ENCODE results near the gene RABGAP1. TPM values are rescaled to one million over a fixed set of nuclear protein-coding genes. Genes with fewer than 3 reads are reported as not detected.
A peak's percentile ranks its signal among the peaks of the same experiment; 100 is the strongest.

RABGAP1 gene
- total RNA-seq, 1 donor from 2014 or later: 55.8 TPM

DNA sequence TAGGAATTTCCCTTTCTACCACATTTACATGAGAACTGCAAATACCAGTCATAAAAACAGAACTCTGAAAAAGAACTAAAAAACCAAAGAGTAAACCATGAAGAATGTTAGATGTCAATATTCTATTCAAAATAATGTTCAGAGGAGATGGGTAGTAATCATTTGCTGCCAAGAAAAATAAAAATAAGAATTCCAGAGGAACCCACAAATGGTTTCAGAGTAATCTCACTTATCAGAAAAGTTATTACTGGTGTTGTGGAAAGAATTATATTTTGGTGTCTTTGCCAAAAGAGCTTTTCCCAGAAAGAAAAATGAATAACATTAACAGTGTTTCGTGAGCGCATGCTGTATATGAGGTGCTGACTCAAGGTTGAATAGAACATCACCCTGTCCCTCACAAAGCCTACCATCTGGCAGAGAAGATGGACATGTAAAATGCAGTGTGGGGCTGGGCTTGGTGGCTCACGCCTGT lies 128.2 kb downstream of the RABGAP1 start:
- Histone ChIP-seq H3K4me1 (ENCODE audit: control insufficient read depth in 3 of 3, insufficient read depth in 3 of 3, low read length in 3 of 3) (peaks cover 0 to 1% (median 0%) of the 10 kb centered on the region in 3 donors), H3K27me3 (ENCODE audit: control insufficient read depth in 3 of 3, insufficient read depth in 3 of 3, low read length in 3 of 3) (no peaks in the 10 kb centered on the region), H3K9ac (ENCODE audit: low read depth in 1 of 3, low read length in 3 of 3) (no peak overlapping the region), H3K27ac (ENCODE audit: low read depth, low read length) (no peak overlapping the region), H3K36me3 (ENCODE audit: control insufficient read depth in 3 of 3, insufficient read depth in 3 of 3, low read length in 3 of 3) (peaks cover 12 to 37% (median 28%) of the 10 kb centered on the region in 3 donors), H3K9me3 (ENCODE audit: control insufficient read depth in 3 of 3, low read length in 3 of 3) (no peaks in the 10 kb centered on the region), H3K4me3 (ENCODE audit: low read length in 3 of 3) (no peak overlapping the region)

DNA sequence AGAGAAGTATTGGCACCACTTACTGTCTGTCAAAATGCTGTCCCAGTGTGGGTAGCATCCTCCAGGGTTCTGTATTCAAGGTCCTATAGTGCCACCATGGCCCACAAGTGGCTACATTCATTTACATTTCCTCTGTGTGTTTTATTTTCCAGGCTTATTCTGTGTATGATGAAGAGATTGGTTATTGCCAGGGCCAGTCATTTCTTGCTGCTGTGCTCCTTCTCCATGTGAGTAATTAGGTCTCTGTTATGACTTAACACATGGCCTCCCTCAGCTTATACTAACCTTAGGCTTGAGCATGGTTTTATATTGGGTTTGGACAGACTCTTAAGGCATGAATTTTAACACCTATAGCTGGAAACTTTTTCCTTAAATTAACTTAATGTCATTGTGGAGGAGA lies 129.4 kb downstream of the RABGAP1 start:
- H3K27me3 ChIP-seq (ENCODE audit: control insufficient read depth in 3 of 3, insufficient read depth in 3 of 3, low read length in 3 of 3): no peaks in the 10 kb centered on the region
- peaks cover 14 to 36% (median 30%) of the 10 kb centered on the region in 3 donors for H3K36me3 ChIP-seq (ENCODE audit: control insufficient read depth in 3 of 3, insufficient read depth in 3 of 3, low read length in 3 of 3)
- no peaks in the 10 kb centered on the region for H3K9me3 ChIP-seq (ENCODE audit: control insufficient read depth in 3 of 3, low read length in 3 of 3)
- H3K4me3 ChIP-seq (ENCODE audit: low read length in 3 of 3): no peak overlapping the region
- no peak overlapping the region for H3K9ac ChIP-seq (ENCODE audit: low read depth in 1 of 3, low read length in 3 of 3)
- no peak overlapping the region for H3K27ac ChIP-seq (ENCODE audit: low read depth, low read length)
- peaks cover 0 to 5% (median 0%) of the 10 kb centered on the region in 3 donors for H3K4me1 ChIP-seq (ENCODE audit: control insufficient read depth in 3 of 3, insufficient read depth in 3 of 3, low read length in 3 of 3)

DNA sequence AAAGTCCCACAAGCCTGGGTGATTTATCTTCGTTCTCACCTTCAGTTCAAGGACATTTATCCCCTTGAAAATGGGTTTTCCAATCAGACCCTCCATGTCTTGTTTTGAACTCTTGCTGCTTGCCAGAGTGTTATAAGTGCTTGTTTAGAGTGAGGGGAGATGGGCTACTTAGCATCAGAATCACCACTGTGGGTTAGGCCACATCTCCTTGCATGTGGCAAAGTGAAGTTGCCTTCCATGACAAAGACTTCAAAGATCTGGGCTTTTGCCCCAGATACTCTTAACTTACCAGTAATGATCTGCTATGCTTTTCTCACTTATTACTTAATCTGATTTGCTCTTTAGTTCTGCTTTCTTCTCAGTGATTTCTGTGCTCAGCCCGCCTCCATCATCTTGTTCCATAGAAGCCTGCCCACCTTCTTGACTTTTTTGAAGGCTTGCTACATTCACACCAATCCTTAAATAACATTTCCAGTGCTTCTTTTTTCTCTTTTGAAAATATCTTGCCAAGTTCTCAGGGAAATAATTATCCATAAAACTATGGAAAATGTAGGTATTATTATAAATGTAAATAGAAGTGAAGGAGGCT lies 131.7 kb downstream of the RABGAP1 start:
- Histone ChIP-seq H3K9me3 (ENCODE audit: control insufficient read depth in 3 of 3, low read length in 3 of 3) (no peaks in the 10 kb centered on the region), H3K9ac (ENCODE audit: low read depth in 1 of 3, low read length in 3 of 3) (no peak overlapping the region), H3K27me3 (ENCODE audit: control insufficient read depth in 3 of 3, insufficient read depth in 3 of 3, low read length in 3 of 3) (no peaks in the 10 kb centered on the region), H3K27ac (ENCODE audit: low read depth, low read length) (no peak overlapping the region), H3K4me3 (ENCODE audit: low read length in 3 of 3) (no peak overlapping the region), H3K4me1 (ENCODE audit: control insufficient read depth in 3 of 3, insufficient read depth in 3 of 3, low read length in 3 of 3) (peaks cover 0 to 5% (median 0%) of the 10 kb centered on the region in 3 donors), H3K36me3 (ENCODE audit: control insufficient read depth in 3 of 3, insufficient read depth in 3 of 3, low read length in 3 of 3) (peaks cover 7 to 27% (median 19%) of the 10 kb centered on the region in 3 donors)

DNA sequence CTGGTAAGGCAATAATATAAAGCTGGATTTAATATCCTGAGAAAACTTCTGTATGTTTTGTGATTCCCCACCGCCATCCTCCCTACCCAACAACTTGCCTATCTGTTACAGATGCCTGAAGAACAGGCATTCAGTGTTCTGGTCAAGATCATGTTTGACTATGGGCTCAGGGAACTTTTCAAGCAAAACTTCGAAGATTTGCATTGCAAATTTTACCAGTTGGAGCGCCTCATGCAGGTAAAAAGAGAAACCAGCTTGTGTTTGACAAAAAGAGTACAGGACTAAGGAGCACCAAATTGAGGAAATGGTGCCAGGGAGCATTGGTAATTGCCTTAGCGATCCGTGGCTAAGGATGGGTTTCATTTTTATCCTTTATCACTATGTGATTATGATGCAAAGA lies 132.6 kb downstream of the RABGAP1 start:
- peaks cover 6 to 30% (median 19%) of the 10 kb centered on the region in 3 donors for H3K36me3 ChIP-seq (ENCODE audit: control insufficient read depth in 3 of 3, insufficient read depth in 3 of 3, low read length in 3 of 3)
- no peaks in the 10 kb centered on the region for H3K27me3 ChIP-seq (ENCODE audit: control insufficient read depth in 3 of 3, insufficient read depth in 3 of 3, low read length in 3 of 3)
- H3K9ac ChIP-seq (ENCODE audit: low read depth in 1 of 3, low read length in 3 of 3): no peak overlapping the region
- H3K4me3 ChIP-seq (ENCODE audit: low read length in 3 of 3): no peak overlapping the region
- H3K4me1 ChIP-seq (ENCODE audit: control insufficient read depth in 3 of 3, insufficient read depth in 3 of 3, low read length in 3 of 3): peaks cover 0 to 5% (median 0%) of the 10 kb centered on the region in 3 donors
- H3K27ac ChIP-seq (ENCODE audit: low read depth, low read length): peak overlapping the region; percentile 46
- no peaks in the 10 kb centered on the region for H3K9me3 ChIP-seq (ENCODE audit: control insufficient read depth in 3 of 3, low read length in 3 of 3)

DNA sequence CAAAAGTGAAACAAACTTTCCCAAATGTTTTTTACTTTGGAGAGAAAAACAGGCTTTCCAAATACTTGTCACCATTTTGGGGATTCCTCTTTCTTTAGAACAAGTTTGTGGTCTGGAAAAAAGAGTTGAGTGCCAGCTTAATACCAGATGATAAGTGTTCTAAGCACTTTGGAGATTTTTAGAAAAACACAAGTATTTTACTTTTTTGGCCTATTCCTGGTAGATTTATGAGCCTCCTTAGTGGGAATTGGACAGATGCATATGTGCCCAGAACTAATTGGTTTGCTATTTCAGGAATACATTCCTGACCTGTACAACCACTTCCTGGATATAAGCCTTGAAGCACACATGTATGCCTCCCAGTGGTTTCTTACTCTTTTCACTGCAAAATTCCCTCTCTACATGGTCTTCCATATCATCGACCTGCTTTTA lies 133.2 kb downstream of the RABGAP1 start:
- Histone ChIP-seq H3K27ac (ENCODE audit: low read depth, low read length) (peak overlapping the region; percentile 46), H3K9me3 (ENCODE audit: control insufficient read depth in 3 of 3, low read length in 3 of 3) (no peaks in the 10 kb centered on the region), H3K4me1 (ENCODE audit: control insufficient read depth in 3 of 3, insufficient read depth in 3 of 3, low read length in 3 of 3) (peaks cover 0 to 5% (median 0%) of the 10 kb centered on the region in 3 donors), H3K9ac (ENCODE audit: low read depth in 1 of 3, low read length in 3 of 3) (no peak overlapping the region), H3K4me3 (ENCODE audit: low read length in 3 of 3) (no peak overlapping the region), H3K36me3 (ENCODE audit: control insufficient read depth in 3 of 3, insufficient read depth in 3 of 3, low read length in 3 of 3) (peaks cover 6 to 34% (median 22%) of the 10 kb centered on the region in 3 donors), H3K27me3 (ENCODE audit: control insufficient read depth in 3 of 3, insufficient read depth in 3 of 3, low read length in 3 of 3) (no peaks in the 10 kb centered on the region)

DNA sequence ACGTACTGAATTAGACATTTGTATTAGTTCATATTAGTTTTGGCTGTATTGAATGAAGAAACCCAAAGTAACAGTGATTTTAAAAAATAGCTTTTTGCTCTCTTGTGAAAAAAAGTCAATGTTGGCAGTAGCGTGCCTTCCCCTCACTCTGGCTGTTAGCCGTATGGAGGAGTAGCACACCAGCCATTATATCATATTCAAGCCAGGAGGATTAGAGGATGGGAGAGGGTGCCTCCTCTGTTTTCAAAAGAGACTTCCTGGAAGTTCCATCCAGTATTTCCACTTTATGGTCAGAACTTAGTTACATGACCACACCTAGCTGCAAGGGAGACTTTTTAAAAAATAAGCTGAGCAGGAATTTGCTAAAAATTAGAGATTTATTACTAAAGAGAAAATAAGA lies 133.8 kb downstream of the RABGAP1 start:
- no peak overlapping the region for H3K9ac ChIP-seq (ENCODE audit: low read depth in 1 of 3, low read length in 3 of 3)
- H3K4me3 ChIP-seq (ENCODE audit: low read length in 3 of 3): no peak overlapping the region
- peaks cover 6 to 37% (median 24%) of the 10 kb centered on the region in 3 donors for H3K36me3 ChIP-seq (ENCODE audit: control insufficient read depth in 3 of 3, insufficient read depth in 3 of 3, low read length in 3 of 3)
- H3K4me1 ChIP-seq (ENCODE audit: control insufficient read depth in 3 of 3, insufficient read depth in 3 of 3, low read length in 3 of 3): peaks cover 0 to 5% (median 0%) of the 10 kb centered on the region in 3 donors
- H3K27me3 ChIP-seq (ENCODE audit: control insufficient read depth in 3 of 3, insufficient read depth in 3 of 3, low read length in 3 of 3): no peaks in the 10 kb centered on the region
- no peak overlapping the region for H3K27ac ChIP-seq (ENCODE audit: low read depth, low read length)
- H3K9me3 ChIP-seq (ENCODE audit: control insufficient read depth in 3 of 3, low read length in 3 of 3): no peaks in the 10 kb centered on the region

DNA sequence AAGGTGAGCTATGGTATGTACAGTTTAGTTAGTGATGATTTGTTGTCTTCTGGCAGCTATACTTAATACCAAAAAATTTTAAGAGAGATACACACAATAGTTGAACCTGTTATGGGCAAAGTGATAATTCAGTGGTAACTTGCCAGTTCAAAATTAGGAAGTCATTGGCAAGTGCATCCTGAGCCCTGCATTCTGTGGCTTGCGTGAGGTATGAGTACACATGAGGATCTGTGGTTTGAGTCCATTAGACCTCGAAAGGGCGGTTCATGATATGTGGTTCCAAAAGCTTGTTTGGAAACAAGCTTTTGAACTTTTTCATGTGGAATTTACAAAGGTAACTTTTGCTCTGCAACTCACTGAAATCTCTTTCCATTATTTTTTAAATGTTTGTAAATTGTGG lies 139.6 kb downstream of the RABGAP1 start:
- Histone ChIP-seq H3K27me3 (ENCODE audit: control insufficient read depth in 3 of 3, insufficient read depth in 3 of 3, low read length in 3 of 3) (no peaks in the 10 kb centered on the region), H3K27ac (ENCODE audit: low read depth, low read length) (no peak overlapping the region), H3K4me1 (ENCODE audit: control insufficient read depth in 3 of 3, insufficient read depth in 3 of 3, low read length in 3 of 3) (no peaks in the 10 kb centered on the region), H3K36me3 (ENCODE audit: control insufficient read depth in 3 of 3, insufficient read depth in 3 of 3, low read length in 3 of 3) (peaks cover 4 to 61% (median 45%) of the 10 kb centered on the region in 3 donors), H3K4me3 (ENCODE audit: low read length in 3 of 3) (no peak overlapping the region), H3K9me3 (ENCODE audit: control insufficient read depth in 3 of 3, low read length in 3 of 3) (no peaks in the 10 kb centered on the region), H3K9ac (ENCODE audit: low read depth in 1 of 3, low read length in 3 of 3) (no peak overlapping the region)

DNA sequence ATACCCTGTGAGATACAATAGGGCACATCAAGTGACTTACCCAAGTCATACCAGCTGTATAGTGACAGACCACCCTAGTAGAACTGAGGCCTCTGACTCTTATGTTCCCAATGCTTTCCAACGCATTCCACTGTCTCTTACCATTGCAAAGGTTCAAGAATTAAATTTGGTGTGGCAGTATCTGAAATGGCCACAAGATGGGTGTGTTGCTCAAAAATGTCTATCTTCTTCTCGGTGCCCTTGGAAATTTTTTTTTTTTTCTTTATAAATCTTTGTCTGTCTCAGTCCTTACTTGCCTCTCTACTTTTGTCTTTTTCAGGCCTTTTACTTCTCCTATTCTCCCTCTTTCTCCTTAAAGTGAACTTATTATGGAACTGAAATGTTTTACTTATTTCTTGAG lies 141.0 kb downstream of the RABGAP1 start:
- no peaks in the 10 kb centered on the region for H3K4me1 ChIP-seq (ENCODE audit: control insufficient read depth in 3 of 3, insufficient read depth in 3 of 3, low read length in 3 of 3)
- peaks cover 0 to 55% (median 47%) of the 10 kb centered on the region in 3 donors for H3K36me3 ChIP-seq (ENCODE audit: control insufficient read depth in 3 of 3, insufficient read depth in 3 of 3, low read length in 3 of 3)
- no peak overlapping the region for H3K9ac ChIP-seq (ENCODE audit: low read depth in 1 of 3, low read length in 3 of 3)
- no peaks in the 10 kb centered on the region for H3K27me3 ChIP-seq (ENCODE audit: control insufficient read depth in 3 of 3, insufficient read depth in 3 of 3, low read length in 3 of 3)
- H3K27ac ChIP-seq (ENCODE audit: low read depth, low read length): no peak overlapping the region
- H3K9me3 ChIP-seq (ENCODE audit: control insufficient read depth in 3 of 3, low read length in 3 of 3): no peaks in the 10 kb centered on the region
- no peak overlapping the region for H3K4me3 ChIP-seq (ENCODE audit: low read length in 3 of 3)

DNA sequence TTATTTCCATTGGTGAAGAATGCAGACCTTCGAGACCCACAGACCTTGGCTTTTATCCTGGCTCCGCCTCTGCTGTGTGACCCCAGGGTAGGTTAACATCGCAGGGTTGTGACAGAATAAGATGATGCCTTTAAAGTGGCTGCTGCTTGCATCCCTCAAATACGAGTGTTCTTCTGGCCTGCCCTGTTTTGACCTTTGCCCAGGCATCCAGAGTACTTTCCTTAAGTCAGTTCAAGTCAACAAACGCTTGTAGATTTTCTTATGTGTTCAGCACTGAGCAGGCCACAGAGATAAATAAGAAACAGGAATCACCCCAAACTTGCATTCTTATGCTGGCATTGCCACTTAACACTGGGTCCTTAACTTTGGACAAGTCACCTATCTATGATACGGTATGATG lies 142.9 kb downstream of the RABGAP1 start:
- H3K27ac ChIP-seq (ENCODE audit: low read depth, low read length): no peak overlapping the region
- no peak overlapping the region for H3K4me3 ChIP-seq (ENCODE audit: low read length in 3 of 3)
- H3K9me3 ChIP-seq (ENCODE audit: control insufficient read depth in 3 of 3, low read length in 3 of 3): no peaks in the 10 kb centered on the region
- peaks cover 0 to 2% (median 0%) of the 10 kb centered on the region in 3 donors for H3K4me1 ChIP-seq (ENCODE audit: control insufficient read depth in 3 of 3, insufficient read depth in 3 of 3, low read length in 3 of 3)
- no peak overlapping the region for H3K9ac ChIP-seq (ENCODE audit: low read depth in 1 of 3, low read length in 3 of 3)
- H3K27me3 ChIP-seq (ENCODE audit: control insufficient read depth in 3 of 3, insufficient read depth in 3 of 3, low read length in 3 of 3): no peaks in the 10 kb centered on the region
- H3K36me3 ChIP-seq (ENCODE audit: control insufficient read depth in 3 of 3, insufficient read depth in 3 of 3, low read length in 3 of 3): peaks cover 0 to 43% (median 40%) of the 10 kb centered on the region in 3 donors

DNA sequence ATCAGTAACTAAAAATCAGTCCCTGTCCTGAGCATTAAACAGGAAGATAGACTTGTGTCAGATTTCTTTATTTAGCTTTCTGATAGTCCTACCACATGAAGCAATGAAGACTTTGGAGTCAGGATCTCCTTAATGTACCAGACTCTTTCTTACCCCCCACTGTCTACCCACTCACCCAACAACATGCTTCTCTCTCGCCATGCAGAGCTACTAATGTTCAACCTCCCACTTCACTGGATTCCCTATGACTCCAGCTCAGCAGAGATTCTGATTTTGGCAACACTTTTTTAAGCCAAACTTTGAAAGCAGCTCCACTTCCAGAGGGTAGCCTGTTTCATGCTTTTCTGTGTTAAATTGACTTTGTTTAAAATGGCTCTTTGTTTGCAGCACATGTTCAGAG lies 143.4 kb downstream of the RABGAP1 start:
- Histone ChIP-seq H3K9me3 (ENCODE audit: control insufficient read depth in 3 of 3, low read length in 3 of 3) (no peaks in the 10 kb centered on the region), H3K27me3 (ENCODE audit: control insufficient read depth in 3 of 3, insufficient read depth in 3 of 3, low read length in 3 of 3) (no peaks in the 10 kb centered on the region), H3K27ac (ENCODE audit: low read depth, low read length) (no peak overlapping the region), H3K36me3 (ENCODE audit: control insufficient read depth in 3 of 3, insufficient read depth in 3 of 3, low read length in 3 of 3) (peaks cover 0 to 40% (median 39%) of the 10 kb centered on the region in 3 donors), H3K4me1 (ENCODE audit: control insufficient read depth in 3 of 3, insufficient read depth in 3 of 3, low read length in 3 of 3) (peaks cover 0 to 2% (median 0%) of the 10 kb centered on the region in 3 donors), H3K4me3 (ENCODE audit: low read length in 3 of 3) (no peak overlapping the region), H3K9ac (ENCODE audit: low read depth in 1 of 3, low read length in 3 of 3) (no peak overlapping the region)
